NOMO-1 (cell line): ENCODE results near the gene TBC1D22A.

Experiments used
- DNase-seq, 2 experiments: peaks; one replicate each; lab custom pipeline; 2025; ENCODE audit not compliant: unreplicated experiment in 2 of 2; lab: John Stamatoyannopoulos, UW

The TBC1D22A gene

GRCh38 chr22:47019012-47019790 is 256.8 kb downstream of the TBC1D22A start:
- no peak for DNase-seq

GRCh38 chr22:47020166-47020565 is 257.7 kb downstream of the TBC1D22A start:
- DNase-seq, result no peak

- DNase-seq, result no peak
Measured at GRCh38 chr22:47021371-47022074, 259.1 kb downstream of the TBC1D22A start.

GRCh38 chr22:47022075-47022473 is 259.6 kb downstream of the TBC1D22A start:
- no peak for DNase-seq

GRCh38 chr22:47022475-47022874 is 260.0 kb downstream of the TBC1D22A start:
- DNase-seq, result no peak

GRCh38 chr22:47023871-47024270 is 261.4 kb downstream of the TBC1D22A start:
- no peak for DNase-seq

- DNase-seq, result no peak
Measured at GRCh38 chr22:47027766-47028165, 265.3 kb downstream of the TBC1D22A start.

GRCh38 chr22:47029244-47030074 is 267.0 kb downstream of the TBC1D22A start:
- no peak for DNase-seq

GRCh38 chr22:47030143-47030661 is 267.8 kb downstream of the TBC1D22A start:
- no peak for DNase-seq

- no peak for DNase-seq
Measured at GRCh38 chr22:47030881-47031627, 268.6 kb downstream of the TBC1D22A start.

- DNase-seq, result no peak
Measured at GRCh38 chr22:47031628-47031915, 269.1 kb downstream of the TBC1D22A start.

GRCh38 chr22:47032091-47032943 is 269.9 kb downstream of the TBC1D22A start:
- DNase-seq, result no peak

- no peak for DNase-seq
Measured at GRCh38 chr22:47032956-47033647, 270.7 kb downstream of the TBC1D22A start.

GRCh38 chr22:47033648-47034000 is 271.2 kb downstream of the TBC1D22A start:
- DNase-seq, result no peak

GRCh38 chr22:47034076-47034808 is 271.8 kb downstream of the TBC1D22A start:
- no peak for DNase-seq

- no peak for DNase-seq
Measured at GRCh38 chr22:47034905-47035419, 272.5 kb downstream of the TBC1D22A start.

- no peak for DNase-seq
Measured at GRCh38 chr22:47035425-47035881, 273.0 kb downstream of the TBC1D22A start.

GRCh38 chr22:47036352-47036751 is 273.9 kb downstream of the TBC1D22A start:
- DNase-seq, result no peak
